Effector CD4-positive, alpha-beta T cell (primary cell): ENCODE data around the gene RPS6KA2.
A peak's percentile ranks its signal among the peaks of the same experiment; 100 is the strongest.
"Not testable (repeated sequence)": the region's sequence is repeated elsewhere in the genome, so short reads cannot be mapped to it uniquely, and the experiment has no call there.

Experiments
- DNase-seq: peaks from one replicate; pipeline ENCODE4 v3.0.0-alpha.2; 2020

RPS6KA2 gene

DNA sequence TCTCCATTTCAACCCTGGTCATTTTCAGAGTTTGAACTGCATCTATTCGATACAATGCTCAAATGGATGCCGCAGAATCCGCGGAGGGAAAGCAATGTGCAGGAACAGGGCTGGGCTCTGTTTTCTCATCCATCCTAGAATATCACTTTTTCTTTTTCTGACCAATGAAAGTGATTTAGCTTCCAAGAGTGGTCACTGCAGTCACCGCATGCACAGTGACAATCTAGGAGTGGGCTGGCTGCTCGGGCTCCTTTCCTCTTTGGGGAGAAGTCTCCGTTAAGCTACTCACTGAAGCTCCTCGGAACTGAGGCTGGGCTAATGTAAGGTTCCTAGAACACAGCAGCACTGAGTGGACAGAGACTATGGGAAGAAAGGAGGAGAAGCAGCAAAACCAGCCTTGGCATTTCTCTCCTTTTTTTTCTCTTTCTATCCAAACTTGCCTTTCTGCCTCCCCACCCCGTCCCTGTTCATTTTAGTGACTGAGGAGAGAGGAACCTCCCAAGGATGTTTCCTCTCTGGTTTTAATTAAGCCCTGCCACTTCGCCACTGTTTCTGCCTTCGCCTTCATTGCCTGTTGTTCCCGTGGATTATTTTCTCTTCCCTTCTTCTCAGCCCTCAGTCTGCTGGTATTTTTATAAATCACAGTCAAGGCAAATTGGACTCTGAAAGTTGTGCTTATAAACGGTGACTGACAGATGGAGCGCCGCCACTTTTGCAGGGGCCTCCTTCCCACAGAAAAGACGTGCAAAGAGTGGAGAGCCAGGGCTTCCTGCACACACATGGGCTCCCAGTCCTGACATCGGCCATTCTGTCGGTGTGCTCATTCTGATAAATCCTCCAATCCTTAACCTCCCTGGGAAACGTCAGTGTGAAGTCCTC is 81.7 kb downstream of the RPS6KA2 start:
- no peak for DNase-seq

DNA sequence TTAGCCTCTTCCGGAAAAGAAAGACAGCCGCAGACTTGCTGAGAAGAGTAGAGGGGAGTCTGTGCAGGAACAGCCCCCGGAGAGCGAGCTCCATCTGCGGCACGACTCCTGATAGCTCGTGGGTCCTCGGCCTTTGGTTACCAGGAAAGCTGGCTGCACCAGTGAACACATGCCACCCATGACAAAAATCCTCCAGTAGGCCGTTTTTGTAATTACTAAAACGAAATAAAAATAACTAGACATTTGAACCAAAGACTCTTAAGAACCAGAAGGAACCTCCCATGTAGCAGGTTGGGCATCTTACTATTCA is 82.8 kb downstream of the RPS6KA2 start:
- DNase-seq, result no peak

DNA sequence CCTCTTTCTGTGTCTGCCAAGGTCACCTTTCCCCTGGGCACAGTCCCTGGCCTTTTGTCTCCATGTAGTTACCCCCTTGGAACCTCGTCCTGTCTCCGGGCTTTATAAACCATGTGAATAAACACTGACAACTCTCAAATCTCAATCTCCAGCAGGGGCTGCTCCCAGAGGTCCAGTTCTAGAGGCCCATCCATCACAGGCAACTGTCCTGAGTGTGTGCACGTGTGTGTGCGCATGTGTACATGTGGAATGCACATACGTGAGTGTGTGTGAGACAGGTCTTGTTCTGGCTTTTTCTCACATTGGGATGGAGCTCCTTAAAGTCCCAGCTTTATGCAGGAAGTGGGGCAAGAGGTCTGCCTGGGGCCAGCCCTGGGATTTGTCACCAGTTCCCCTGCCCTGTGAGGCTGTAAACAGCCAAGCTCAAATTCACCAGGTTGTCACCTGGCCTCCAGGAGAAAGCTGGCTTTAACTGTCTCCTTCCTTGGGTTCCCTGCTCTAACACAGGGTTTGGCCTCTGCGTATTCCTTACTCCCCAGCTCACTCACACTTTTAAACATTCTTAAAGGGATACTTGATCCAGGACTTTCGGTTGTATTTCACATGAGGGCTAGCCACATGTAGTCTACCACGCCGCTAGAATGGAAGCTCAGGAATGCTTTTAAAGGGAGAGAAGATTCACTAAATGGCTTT is 83.3 kb downstream of the RPS6KA2 start:
- DNase-seq, result no peak

DNA sequence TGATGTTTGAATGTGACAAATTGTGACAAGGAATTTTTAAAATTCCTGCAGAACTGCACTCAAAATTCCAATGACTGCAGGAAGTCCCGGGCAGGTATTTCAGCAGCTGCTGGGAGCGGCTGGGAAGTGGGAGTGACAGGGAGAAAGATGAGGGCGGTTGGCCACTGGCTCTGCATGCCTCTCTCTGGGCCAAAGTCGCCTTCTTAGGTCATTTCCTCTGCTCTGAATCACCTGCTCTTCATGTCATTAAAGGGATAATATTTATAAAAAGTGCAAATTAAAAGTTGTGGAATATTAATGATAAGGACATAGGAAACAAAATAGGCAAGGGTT is 84.5 kb downstream of the RPS6KA2 start:
- no peak for DNase-seq

DNA sequence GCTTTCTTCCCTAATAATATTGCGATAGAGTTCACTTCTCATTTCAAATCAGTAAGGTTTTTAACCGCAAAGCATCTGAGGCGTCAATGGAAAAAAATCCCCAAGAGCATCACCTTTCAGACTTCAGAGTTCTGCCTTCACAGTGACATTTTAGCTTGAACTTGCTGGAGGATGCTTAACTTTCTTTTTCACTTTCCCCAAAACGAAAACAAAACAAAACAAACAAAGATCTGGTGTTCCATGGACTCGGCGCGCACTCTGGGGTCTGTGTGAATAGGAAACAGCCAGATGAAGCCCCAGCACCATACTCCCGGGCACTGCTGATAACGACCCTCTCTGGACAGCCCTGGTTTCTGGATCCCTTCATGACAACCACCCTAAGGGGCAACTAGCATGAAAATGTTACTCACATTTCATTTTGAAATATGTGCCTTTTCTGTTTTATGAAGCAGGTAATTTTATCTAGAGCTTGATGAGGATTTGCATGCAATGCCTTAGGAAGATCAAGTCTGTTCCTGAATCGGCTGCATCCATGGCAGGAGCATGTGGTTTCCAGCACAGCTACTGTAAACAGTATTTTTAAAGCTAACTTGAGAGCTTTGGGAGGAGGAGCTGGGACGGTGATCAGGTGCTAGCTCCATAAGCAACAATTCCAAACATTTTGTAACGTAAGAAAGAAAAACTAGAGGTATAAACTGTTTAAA is 85.0 kb downstream of the RPS6KA2 start:
- no peak for DNase-seq

DNA sequence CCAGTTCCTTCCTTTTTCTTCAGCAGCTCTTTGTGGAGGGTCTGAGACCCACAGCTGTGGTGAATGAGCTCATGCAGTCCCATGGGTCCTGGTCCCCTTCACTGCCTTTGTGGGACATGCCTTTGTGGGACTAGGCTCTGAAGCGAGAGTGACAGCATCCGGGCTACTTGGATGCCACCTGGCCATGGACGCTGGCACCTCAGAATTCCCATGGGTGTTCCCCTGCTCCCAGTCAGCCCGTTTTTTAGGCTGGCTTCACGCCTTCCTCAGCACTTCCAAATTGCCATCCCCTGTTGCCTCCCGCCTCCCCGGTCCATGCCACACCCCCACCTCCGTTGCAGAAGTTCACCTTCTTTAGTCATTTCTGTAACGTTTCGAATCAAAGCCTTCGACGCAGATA is 85.7 kb downstream of the RPS6KA2 start:
- DNase-seq, result no peak

DNA sequence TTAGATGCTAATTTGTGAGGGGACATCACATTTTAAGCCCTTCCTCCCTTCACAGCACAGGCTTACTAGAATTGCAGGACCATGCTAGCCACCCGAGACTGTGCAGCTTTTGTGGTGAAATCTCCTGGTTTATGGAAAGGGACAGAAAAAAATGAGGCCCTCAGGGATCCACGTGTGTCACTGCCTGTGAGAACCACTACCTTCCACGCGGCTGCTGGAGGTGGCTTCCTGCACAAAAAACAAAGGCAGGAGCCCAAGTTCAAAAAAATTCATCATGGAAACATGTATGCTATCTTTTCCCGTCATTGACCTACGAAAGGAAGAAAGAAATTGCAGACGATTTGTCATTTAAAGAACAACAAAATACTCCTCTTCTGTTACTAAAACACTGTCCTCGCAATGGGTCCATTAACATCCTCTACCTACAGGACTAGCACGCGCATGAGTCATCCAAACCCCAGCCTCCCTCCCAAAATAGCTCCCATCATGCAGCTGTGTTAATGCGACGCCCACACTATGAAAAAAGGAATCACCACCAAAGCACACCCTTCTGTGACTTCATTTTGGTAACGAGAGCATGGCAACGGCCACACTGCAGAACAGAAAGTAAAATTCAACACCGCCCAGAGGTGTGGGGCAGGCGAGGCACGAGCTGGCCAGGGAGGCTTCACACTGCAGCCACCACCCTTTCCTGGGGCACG is 86.3 kb downstream of the RPS6KA2 start:
- peak; percentile 41 for DNase-seq

DNA sequence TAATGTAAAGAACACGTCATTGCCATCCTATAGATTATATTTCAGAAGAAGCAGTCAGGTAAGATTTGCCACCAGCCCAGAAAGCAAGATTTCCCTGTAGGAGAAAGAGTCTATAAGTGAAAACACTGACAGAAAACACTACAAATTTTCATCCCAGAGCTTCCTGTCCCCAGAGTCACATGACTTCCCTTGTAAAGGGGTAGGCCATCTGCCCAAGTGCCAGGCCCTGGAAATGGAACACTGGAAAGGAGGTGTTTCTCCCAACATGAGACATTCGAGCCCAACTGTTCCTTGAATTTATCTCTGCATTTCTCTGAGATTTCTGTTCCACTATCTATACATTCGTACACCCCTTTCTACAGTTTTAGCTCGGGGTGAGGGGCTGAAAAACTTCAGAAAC is 87.5 kb downstream of the RPS6KA2 start:
- DNase-seq, result no peak

DNA sequence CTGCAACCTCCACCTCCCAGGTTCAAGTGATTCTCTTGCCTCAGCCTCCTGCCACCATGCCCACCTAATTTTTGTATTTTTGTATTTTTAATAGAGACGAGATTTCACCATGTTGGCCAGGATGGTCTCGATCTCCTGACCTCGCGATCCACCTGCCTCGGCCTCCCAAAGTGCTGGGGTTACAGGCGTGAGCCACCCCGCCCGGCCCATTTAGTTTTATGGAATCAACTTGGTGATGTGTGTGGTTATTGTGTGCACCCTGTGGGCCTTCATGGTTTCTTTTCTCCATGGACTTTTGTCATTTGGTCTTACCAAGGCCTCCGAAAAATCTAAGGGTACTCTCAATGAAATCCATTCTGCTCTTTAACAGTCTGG is 88.1 kb downstream of the RPS6KA2 start:
- DNase-seq, result not testable (repeated sequence)

DNA sequence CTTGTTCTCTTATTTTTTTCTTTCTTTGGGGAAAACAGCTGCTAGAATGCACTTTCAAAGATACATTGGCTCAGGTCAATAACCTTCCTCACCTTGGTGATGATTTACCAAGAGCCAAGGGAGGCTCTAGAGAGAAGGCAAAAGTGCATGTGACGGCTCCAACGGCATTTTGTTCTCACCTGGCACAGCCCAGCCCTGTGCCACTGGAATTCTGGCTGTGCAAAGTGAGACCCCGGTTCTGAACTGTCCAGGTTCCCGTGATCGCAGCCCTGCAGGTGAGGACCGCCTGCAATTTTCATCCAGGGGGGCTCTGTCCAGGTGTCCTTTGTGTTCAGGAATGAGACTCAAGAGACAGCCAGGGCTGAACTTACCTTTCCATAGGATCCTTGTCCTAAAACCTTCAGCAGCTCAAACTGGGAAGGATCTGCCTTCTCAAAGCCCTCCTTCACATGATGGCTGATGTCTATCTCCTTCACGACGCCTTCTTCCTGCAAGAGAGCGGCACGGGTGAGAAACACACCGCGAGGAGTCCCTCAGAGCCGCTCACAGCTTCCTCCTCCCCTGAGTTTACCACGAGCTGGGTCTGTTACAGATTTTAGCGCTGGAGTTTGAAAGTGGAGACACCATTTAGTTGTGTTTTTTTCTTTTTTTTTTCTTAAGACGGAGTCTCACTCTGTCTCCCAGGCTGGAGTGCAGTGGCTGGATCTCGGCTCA is 88.6 kb downstream of the RPS6KA2 start:
- DNase-seq, result no peak

DNA sequence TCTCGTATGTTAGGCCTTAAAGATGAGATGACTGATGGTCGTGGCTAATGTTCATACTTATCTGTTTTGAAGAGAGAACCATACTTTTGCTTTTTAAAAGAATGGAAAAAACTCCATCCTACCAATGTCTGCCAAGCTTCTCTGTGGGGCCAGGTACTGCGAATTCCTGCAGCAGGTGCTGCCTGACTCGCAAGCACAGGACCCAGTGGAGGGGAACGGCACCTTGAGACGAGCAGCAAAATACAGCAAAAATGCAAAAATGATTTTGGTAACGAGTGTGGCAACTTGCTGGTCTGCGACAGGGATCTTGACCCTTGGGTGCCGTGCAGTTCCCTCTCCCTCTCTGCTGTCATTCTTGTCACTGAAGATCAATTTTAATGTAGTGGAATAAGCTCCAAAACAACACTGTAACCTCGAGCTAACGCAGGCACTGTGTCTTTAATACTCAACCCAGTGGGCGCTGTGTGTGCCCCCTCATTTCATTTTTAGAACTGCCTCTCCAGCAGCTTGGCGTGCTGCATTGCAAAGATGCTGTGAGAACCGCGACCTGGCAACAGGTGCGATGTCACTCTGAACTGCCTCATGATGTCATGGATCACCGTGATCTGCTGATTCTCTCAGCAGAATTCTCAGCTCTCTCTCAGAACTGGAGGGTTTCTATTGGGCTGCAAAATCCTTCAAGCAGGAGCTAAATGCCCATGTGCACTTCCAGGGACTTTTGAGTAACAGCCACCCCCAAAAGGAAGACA is 92.2 kb downstream of the RPS6KA2 start:
- no peak for DNase-seq

DNA sequence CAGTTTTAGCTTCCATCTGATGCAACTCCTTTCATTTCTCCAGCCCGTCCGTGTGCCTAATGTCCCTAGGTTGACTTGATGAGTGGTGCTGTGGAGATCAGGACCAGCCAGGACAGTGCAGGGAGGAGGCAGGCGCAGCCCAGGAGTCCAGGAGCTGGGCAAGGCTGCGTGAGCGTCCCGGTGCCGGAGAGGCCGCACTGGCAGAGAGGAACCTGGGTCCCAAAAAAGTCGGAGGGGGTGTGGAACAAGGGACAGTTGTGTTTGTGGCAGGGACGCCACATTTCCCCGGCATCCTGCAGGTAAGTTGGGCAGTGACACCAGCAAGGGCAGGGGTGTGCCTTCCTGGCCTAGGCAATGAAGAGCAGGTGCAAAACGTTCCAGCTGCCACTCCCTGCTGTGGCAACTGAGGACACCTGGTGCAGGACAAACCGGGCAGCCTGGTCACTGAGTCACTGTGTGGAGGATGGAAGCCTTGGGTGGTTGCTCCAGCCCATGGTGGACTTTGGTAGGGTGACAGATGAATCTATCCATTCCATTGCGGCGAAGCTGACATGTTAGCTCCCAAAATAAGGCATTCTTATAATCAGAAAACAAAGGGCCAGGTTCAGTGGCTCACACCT is 93.7 kb downstream of the RPS6KA2 start:
- no peak for DNase-seq

DNA sequence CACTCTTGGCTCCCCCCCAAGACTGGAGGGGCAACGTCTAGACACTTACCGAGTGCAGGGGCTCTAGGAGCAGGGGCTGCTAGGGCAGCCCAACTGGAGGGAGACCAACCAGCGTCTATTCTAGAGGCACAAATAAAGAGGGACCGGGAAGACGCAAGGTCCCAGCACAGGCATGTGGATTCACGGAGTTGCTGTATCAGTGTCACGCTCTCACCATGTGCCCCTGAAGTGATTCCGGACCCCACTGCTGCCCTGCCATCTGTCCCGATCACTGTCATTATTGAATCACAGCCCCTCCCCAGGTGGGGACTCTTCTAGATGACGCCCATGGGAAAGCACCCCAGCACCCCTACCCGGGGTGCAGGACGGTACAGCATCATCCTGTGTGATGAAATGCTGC is 94.7 kb downstream of the RPS6KA2 start:
- DNase-seq, result no peak

DNA sequence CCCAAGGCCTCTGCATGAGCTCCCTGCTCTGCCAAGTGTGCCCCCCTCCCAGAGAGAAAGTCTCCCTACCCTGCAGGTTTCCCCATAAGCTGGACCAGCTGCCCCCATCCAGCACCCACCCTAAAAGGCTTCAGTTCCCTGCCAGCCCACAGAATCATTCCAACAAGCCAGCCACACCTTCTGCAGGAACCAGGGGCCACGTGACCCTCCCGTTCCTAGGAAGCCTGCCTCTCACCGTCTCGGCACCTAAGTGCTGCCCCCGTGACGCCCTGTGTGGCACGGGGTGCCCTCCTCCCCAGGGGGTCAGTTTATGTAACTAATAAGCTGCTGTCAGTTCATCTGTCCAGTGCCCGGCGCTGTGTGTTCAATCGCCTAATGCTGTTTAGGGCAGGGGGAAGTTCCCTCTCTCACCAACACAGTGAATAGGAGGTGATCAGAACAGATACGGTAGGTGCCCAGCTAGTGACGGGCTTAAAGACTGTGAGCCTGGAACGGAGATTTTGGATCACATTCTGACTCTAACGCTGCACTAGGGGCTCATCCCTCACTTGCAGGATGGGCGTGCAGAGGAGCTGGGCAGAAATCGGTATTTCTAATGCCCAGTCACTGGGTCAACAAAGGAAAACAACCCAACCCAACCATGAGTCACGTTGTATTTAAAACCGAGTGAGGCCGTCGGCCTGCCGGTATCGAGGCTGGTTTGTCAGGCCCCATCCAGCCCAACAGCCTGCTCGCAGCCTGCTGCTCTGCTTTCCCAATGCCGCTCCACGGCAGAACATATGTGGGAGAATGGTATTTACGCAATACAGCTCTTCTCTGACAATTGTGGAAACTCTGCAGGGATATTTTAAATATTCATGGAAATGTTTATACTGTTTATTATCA is 96.6 kb downstream of the RPS6KA2 start:
- DNase-seq, result no peak

DNA sequence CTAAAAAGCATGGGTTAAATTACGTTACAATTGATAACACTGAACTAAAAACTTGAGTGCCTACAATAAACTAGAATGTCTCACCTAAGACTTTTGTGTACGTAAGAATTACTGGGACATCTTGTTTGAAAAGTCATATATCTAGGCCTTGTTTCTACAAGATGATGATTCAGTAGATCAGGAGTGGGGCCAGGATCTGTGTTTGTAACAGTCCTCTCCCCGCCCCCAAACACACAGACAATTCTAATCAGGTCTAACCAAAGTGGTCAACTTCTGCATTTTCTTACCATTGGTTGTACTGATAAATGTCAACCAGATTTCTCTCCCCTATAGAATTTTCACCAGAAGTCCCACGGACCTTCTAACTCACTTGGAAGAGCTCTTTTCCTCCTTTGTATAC is 97.5 kb downstream of the RPS6KA2 start:
- DNase-seq, result no peak

DNA sequence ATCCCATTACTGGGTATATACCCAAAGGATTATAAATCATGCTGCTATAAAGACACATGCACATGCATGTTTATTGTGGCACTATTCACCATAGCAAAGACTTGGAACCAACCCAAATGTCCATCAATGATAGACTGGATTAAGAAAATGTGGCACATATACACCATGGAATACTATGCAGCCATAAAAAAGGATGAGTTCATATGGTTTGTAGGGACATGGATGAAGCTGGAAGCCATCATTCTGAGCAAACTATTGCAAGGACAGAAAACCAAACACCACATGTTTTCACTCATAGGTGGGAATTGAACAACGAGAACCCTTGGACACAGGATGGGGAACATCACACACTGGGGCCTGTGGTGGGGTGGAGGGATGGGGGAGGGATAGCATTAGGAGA is 98.0 kb downstream of the RPS6KA2 start:
- not testable (repeated sequence) for DNase-seq

DNA sequence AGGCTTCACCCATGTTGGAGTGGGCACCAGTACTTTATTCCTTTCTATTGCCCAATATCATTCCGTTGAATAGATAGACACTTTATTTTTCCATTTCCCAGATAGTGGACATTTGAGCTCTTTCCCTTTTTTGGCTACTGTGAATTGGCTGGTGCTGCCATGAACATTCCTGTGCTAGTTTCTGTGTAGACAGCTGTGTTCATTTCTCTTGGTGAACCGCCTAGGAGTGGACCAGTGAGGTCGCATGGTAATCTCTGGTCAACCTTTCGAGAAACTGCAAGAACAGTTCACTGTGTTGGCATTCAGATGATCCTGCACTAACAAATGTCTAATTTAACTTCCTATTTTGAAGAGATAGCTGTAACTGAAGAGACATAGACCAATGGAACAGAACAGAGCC is 99.2 kb downstream of the RPS6KA2 start:
- DNase-seq, result no peak

DNA sequence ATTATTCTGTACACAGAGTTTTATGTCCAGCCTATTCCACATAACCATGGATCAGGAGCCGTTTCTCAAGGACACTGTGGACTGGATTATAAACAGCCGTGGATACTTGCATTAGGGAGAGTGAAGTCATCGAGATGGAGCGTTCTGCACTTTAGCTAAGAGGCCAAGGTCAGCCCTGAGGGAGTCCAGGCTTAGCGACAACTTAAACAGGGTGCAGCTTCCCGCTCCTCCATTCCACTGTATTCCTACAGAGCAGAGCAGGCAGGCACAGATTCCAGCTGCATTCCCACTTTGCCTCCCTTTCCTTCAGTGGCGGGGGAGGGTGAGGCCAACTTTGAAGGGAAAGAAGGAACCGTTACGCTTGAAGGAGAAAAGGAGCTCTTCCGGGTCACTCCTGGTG is 100.1 kb downstream of the RPS6KA2 start:
- no peak for DNase-seq

DNA sequence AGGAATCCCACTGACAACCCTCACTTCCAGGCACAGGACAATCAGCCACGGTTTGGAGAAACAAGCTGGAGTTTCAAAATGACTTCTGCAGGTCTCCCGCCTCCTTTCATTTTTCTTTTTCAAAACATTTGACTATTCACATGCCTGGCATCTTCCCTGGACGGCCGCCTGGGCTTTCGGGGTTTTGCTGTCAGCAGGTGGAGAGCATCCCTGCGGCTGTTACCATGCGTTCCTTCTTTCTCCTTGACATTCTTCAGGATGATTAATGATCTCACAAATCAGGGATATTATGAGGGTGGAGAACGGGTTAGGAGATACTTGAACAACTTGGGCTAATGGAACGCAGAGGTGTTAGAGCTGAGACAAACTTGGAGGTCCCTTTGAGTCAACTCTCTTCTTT is 101.5 kb downstream of the RPS6KA2 start:
- no peak for DNase-seq

DNA sequence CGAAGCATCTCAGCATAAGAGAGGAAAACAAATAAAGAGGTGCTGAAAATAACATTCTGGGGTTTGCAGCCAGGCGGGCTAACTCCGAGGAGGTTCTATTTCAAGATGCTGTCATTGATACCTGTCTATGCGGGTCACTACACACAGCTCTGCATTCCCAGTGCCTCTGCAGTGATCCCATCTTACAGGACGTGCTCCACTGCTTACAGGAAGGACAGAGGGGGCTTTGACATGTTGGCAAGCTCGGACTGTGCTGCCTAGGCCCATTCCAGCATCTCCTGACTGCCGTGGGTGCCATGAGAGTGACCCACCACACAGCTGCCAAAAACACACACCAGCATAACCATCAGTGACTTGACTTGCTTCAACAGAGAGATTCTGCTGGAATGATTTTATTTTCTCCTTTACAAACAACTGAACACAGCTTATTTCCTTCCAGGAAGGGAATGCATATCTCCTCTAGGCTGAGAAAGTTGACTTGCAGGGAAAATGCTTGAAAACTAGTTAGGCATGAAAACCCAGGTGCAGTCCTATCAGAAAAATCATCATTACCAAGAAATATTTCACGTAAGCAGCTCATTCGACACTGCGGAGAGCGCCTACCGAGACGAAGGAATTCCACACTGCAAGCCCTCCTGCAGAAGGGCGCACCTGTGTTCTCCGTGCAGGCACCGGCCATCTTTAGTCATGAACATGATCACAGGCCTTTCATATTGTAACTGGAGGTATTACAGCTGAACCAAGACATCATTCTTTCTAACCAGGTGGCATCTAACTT is 103.1 kb downstream of the RPS6KA2 start:
- no peak for DNase-seq
